HG02973 (cell line): ENCODE data around the gene TRIML1.
"Not testable (repeated sequence)": the region's sequence is repeated elsewhere in the genome, so short reads cannot be mapped to it uniquely, and the experiment has no call there.

ENCODE experiments used
- ATAC-seq: cut with Tn5 transposase; IDR thresholded peaks from one replicate; pipeline ENCODE4 v1.9.1; 2021; ENCODE audit warnings: moderate library complexity; ENCODE audit not compliant: unreplicated experiment

TRIML1 gene

GRCh38 chr4:188147776-188148175 is 8.5 kb downstream of the TRIML1 start:
- no peak for ATAC-seq

- ATAC-seq, result no peak
These were observed 15.6 kb downstream of the TRIML1 start for GRCh38 chr4:188154668-188155405.

GRCh38 chr4:188158336-188158735 is 19.1 kb downstream of the TRIML1 start:
- ATAC-seq, result no peak

GRCh38 chr4:188159513-188160226 is 20.4 kb downstream of the TRIML1 start:
- not testable (repeated sequence) for ATAC-seq

- no peak for ATAC-seq
These were observed 21.2 kb downstream of the TRIML1 start for GRCh38 chr4:188160406-188160805.

- ATAC-seq, result no peak
These were observed 21.9 kb downstream of the TRIML1 start for GRCh38 chr4:188161167-188161566.

- no peak for ATAC-seq
These were observed 23.5 kb downstream of the TRIML1 start for GRCh38 chr4:188162698-188163097.

GRCh38 chr4:188168726-188169373 is 29.6 kb downstream of the TRIML1 start:
- no peak for ATAC-seq

- ATAC-seq, result no peak
These were observed 32.3 kb downstream of the TRIML1 start for GRCh38 chr4:188171551-188171950.

GRCh38 chr4:188175288-188175687 is 36.0 kb downstream of the TRIML1 start:
- no peak for ATAC-seq

GRCh38 chr4:188177997-188178675 is 38.9 kb downstream of the TRIML1 start:
- no peak for ATAC-seq

- no peak for ATAC-seq
These were observed 39.6 kb downstream of the TRIML1 start for GRCh38 chr4:188178806-188179205.

- no peak for ATAC-seq
These were observed 47.9 kb downstream of the TRIML1 start for GRCh38 chr4:188187106-188187505.

GRCh38 chr4:188190461-188190860 is 51.2 kb downstream of the TRIML1 start:
- ATAC-seq, result no peak

GRCh38 chr4:188194421-188194820 is 55.2 kb downstream of the TRIML1 start:
- ATAC-seq, result no peak

- no peak for ATAC-seq
These were observed 56.2 kb downstream of the TRIML1 start for GRCh38 chr4:188195389-188195985.

GRCh38 chr4:188196134-188196735 is 57.0 kb downstream of the TRIML1 start:
- ATAC-seq, result no peak
